GM20000 (cell line): ENCODE results near the gene C1R.

Source experiments
- DNase-seq: peaks from one replicate; pipeline ENCODE4 v3.0.0; 2012; ENCODE audit warnings: low spot score
- TF ChIP-seq, protein P1 (sequence below): IDR thresholded peaks from 2 replicates; pipeline ENCODE4 v1.5.1; 2012; ENCODE audit warnings: mild to moderate bottlenecking, control low read depth; ENCODE audit errors: extremely low read depth, missing control alignments

The C1R gene

DNA sequence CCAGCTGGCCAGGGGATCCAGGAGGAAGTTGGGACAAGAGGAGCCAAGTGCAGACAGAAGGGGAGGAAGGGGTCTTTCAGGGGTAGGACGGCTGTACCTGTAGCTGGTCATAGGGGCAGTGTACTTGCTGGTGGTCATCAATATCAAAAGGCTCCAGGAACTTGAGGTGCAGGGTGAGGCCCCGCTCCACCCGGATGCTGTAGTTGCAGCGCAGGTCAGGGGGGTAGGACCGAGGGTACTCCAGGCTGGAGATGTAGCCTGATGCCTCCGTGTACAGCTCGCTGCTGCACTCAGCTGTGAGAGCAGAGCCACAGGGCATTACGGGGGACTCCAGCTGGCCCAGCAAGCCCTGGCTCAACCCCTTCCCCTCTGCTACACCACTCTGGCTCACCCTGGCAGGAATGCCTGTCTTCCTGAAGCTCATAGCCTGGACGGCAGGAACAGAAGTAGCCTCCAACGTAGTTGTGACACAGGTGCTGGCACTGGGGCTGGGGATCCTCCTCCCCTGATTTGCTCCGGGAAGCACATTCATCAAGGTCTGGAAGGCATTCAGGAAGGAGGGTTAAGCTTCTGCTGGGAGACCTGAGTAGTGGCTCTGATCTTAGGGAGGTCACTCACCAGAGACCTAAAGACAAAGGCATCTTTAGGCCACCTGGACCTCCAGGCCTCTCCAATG is 2.9 kb downstream of the C1R start:
- no peak for DNase-seq
- TF ChIP-seq, protein P1, sequence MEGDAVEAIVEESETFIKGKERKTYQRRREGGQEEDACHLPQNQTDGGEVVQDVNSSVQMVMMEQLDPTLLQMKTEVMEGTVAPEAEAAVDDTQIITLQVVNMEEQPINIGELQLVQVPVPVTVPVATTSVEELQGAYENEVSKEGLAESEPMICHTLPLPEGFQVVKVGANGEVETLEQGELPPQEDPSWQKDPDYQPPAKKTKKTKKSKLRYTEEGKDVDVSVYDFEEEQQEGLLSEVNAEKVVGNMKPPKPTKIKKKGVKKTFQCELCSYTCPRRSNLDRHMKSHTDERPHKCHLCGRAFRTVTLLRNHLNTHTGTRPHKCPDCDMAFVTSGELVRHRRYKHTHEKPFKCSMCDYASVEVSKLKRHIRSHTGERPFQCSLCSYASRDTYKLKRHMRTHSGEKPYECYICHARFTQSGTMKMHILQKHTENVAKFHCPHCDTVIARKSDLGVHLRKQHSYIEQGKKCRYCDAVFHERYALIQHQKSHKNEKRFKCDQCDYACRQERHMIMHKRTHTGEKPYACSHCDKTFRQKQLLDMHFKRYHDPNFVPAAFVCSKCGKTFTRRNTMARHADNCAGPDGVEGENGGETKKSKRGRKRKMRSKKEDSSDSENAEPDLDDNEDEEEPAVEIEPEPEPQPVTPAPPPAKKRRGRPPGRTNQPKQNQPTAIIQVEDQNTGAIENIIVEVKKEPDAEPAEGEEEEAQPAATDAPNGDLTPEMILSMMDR = no peak

DNA sequence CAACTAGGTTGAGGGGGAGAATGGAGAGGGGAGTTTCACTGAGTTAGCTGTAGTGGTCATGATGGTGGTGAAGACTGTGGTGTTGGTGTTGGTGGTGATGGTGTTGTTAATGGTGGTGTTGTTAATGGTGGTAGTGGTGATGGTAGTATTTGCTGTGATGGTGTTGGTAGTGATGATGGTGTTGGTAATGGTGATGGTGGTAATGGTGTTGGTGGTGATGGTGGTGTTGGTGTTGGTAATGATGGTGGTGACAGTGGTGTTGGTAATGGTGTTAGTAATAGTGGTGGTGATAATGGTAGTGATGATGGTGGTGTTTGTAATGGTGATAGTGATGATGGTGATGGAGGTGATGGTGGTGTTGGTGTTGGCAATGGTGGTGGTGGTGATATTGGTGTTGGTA is 9.1 kb downstream of the C1R start:
- TF ChIP-seq, protein P1 = no peak
- no peak for DNase-seq

DNA sequence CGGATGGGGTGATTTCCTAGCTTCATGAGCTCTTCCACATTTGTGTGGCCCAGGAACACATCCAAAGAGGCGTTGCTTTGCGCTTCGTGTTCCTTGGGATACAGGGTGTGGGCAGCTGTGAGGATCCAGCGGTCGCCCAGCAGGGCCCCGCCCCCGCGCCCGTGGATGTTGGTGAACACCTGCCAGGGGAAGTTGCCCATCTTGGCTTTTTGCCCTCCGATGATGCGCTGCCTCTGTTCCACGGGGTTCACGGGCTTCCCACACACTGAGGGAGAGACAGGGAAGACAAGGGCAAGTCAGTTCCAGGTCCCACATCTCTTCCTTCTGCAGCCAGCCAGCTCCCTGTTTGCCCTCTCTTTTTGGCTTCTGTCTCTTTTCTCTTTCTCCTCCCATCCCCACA is 11.2 kb downstream of the C1R start:
- TF ChIP-seq, protein P1 = no peak
- no peak for DNase-seq

DNA sequence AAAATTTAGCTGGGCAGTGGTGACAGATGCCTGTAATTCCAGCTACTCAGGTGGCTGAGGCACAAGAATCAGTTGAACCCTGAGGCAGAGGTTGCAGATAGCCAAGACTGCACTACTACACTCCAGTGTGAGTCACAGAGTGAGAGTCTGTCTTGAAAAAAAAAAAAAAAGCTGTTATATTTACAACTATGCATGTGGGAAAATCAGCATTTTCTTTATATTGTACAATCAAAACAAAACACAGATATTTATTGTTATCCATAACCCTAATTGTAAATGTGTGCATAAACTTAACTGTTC is 12.5 kb downstream of the C1R start:
- no peak for DNase-seq
- TF ChIP-seq, protein P1 = no peak

DNA sequence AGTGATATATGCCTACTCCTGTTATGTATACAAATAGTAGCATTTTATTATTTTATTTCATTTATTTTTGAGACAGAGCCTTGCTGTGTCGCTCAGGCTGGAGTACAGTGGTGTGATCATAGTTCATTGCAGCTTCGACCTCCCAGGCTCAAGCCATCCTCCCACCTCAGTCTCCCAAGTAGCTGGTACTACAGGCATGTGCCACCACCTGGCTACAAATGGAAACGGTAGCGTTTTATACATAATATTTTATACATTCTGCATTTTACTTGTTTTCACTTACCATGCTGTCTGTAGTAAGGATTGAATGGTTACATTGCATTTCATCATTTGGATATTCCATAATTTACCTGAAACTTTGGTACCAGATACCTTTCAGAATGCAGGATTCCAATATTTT is 14.1 kb downstream of the C1R start:
- no peak for DNase-seq

DNA sequence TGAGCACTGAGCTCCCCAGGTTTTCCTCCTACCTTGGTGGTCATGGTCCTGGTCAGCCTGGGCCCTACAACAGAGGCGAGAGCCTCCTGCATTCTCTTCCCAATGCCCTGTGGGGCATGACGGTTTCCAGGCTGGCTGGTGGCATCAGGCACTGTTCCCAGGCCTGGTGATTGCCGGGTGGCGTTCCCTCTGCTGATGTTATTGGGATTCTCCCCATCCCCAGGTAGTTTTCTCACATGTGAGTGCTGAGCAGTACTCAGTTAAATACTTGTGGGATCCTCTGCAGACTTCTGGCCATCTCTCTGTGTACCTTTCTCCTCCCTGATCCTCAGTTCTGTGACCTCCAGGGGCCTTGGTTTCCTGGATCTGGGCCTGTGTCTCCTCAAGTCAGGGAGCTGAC is 15.8 kb downstream of the C1R start:
- TF ChIP-seq, protein P1 = no peak
- DNase-seq = no peak

More for the DNA sequence above, 14.1 kb downstream of the C1R start:
- TF ChIP-seq, protein P1 = no peak

DNA sequence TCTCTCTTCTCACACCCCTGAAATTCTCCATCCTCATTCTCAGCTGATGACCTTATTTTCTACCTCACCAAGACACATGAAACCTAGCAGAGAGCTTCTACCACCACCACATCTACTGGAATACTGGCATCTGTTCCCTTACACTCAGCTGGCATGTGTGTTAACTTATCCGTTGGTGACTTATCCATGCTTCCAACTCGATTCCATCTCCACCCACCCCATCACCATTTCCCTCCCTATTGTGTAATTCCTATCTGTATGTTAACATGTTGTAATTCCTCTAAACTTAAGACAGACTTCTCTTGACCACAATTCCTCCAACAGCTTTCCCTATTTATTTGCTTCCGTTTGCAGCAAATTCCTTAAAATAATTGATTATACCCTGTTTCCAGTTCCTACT is 16.3 kb downstream of the C1R start:
- TF ChIP-seq, protein P1 = no peak
- DNase-seq = no peak
